IPS-18a (cell line): ENCODE results near the gene PATJ.
"Not testable (repeated sequence)": the region's sequence is repeated elsewhere in the genome, so short reads cannot be mapped to it uniquely, and the experiment has no call there.

ENCODE experiments used
- H3K27ac ChIP-seq: one replicate; pipeline ENCODE4 v1.5.1; 2013; ENCODE audit warnings: low read length
- H3K27me3 ChIP-seq: one replicate; pipeline ENCODE4 v1.6.1; 2013; ENCODE audit warnings: mild to moderate bottlenecking, low read length; ENCODE audit not compliant: control insufficient read depth, insufficient read depth
- H3K36me3 ChIP-seq: one replicate; pipeline ENCODE4 v1.6.1; 2013; ENCODE audit warnings: low read depth, low read length; ENCODE audit not compliant: control insufficient read depth
- H3K4me1 ChIP-seq: one replicate; pipeline ENCODE4 v1.6.1; 2013; ENCODE audit warnings: low read depth, low read length; ENCODE audit not compliant: control insufficient read depth
- H3K4me3 ChIP-seq: one replicate; pipeline ENCODE4 v1.5.1; 2013; ENCODE audit warnings: low read length
- H3K9ac ChIP-seq: one replicate; pipeline ENCODE4 v1.6.1; 2013; ENCODE audit warnings: mild to moderate bottlenecking, low read length, moderate library complexity
- H3K9me3 ChIP-seq: one replicate; pipeline ENCODE4 v1.6.1; 2013; ENCODE audit warnings: low read depth, low read length; ENCODE audit not compliant: control insufficient read depth

PATJ gene

DNA sequence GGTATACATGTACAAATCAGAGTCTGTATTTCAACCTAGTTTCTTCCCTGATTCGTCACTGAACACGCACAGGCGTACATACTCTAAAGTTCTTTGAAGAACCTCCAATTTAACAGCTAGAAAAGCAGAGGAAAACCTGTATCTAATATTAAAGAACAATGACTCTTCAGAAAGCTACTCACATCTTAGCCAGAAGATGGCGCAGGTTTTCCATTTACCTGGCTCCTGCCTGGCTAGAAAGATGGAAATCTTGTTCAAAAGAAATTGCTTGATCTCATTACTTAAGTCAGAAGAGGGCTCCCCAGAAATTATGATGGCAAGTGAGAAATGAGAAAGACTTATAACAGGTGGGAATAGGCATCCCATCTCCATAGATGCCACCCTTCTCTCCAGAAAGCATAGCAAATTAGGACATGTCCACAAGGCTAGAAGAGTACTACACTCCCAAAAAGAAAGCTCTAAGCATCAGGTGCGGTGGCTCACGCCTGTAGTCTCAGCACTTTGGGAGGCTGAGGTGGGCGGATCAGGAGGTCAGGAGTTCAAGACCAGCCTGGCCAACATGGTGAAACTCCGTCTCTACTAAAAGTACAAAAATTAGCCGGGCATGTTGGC lies 433.4 kb downstream of the PATJ start:
- Histone ChIP-seq H3K27me3 (no peaks in the 10 kb centered on the region), H3K9ac (no peak overlapping the region), H3K4me3 (no peak overlapping the region), H3K9me3 (no peaks in the 10 kb centered on the region), H3K4me1 (peaks cover 25% of the 10 kb centered on the region), H3K27ac (no peak overlapping the region), H3K36me3 (no peaks in the 10 kb centered on the region)

DNA sequence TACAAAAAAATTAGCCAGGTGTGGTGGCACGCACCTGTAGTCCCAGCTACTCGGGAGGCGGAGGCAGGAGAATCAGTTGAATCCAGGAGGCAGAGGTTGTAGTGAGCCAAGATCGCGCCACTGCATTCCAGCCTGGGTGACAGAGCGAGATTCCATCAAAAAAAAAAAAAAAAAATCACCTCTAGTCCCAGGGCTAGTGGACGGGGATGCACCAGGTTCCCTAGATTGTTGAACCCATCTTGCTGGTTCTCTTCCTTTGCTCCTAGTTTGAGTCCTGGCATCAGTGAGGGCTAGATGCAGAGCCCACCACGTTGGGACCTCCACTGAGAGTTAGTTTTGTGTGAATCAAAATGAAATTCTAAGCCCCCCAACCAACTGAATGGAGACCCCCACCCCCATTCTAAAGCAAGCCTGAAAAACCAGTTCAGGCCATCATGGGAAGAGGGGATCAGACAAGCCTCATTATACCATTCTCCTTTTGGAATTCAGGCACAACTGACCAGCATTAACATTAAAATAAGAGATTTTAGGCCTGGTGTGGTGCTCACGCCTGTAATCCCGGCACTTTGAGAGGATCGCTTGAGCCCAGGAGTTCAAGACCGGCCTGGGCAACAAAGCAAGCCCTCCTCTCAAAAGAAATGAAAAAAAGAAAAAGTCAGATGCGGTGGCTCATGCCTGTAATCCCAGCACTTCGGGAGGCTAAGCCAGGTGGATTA lies 434.5 kb downstream of the PATJ start:
- Histone ChIP-seq H3K36me3 (no peaks in the 10 kb centered on the region), H3K9me3 (no peaks in the 10 kb centered on the region), H3K27ac (no peak overlapping the region), H3K4me3 (no peak overlapping the region), H3K27me3 (no peaks in the 10 kb centered on the region), H3K4me1 (peaks cover 35% of the 10 kb centered on the region), H3K9ac (no peak overlapping the region)

- Histone ChIP-seq H3K27ac (no peak overlapping the region), H3K9ac (no peak overlapping the region), H3K4me3 (no peak overlapping the region), H3K36me3 (no peaks in the 10 kb centered on the region), H3K9me3 (no peaks in the 10 kb centered on the region), H3K27me3 (no peaks in the 10 kb centered on the region), H3K4me1 (peaks cover 44% of the 10 kb centered on the region)
Observed at GRCh38 chr1:62177621-62178020, 435.3 kb downstream of the PATJ start.

GRCh38 chr1:62178372-62178771 lies 436.1 kb downstream of the PATJ start:
- no peaks in the 10 kb centered on the region for H3K9me3 ChIP-seq
- H3K4me1 ChIP-seq, result peaks cover 51% of the 10 kb centered on the region
- H3K27me3 ChIP-seq, result no peaks in the 10 kb centered on the region
- H3K9ac ChIP-seq, result no peak overlapping the region
- H3K27ac ChIP-seq, result no peak overlapping the region
- no peak overlapping the region for H3K4me3 ChIP-seq
- no peaks in the 10 kb centered on the region for H3K36me3 ChIP-seq

- H3K36me3 ChIP-seq, H3K4me3 ChIP-seq, H3K27me3 ChIP-seq, H3K27ac ChIP-seq, H3K9ac ChIP-seq, H3K9me3 ChIP-seq: not testable (repeated sequence)
- H3K4me1 ChIP-seq, result peaks cover 48% of the 10 kb centered on the region
Observed at GRCh38 chr1:62180054-62180453, 437.8 kb downstream of the PATJ start.

GRCh38 chr1:62180639-62181038 lies 438.4 kb downstream of the PATJ start:
- Histone ChIP-seq H3K9me3 (no peaks in the 10 kb centered on the region), H3K4me1 (peaks cover 47% of the 10 kb centered on the region), H3K4me3 (peak overlapping the region; percentile 43), H3K27me3 (no peaks in the 10 kb centered on the region), H3K9ac (no peak overlapping the region), H3K36me3 (no peaks in the 10 kb centered on the region), H3K27ac (peak overlapping the region; percentile 21)

- peak overlapping the region; percentile 43 for H3K4me3 ChIP-seq
- peaks cover 47% of the 10 kb centered on the region for H3K4me1 ChIP-seq
- H3K36me3 ChIP-seq, result no peaks in the 10 kb centered on the region
- no peaks in the 10 kb centered on the region for H3K9me3 ChIP-seq
- H3K27ac ChIP-seq, result no peak overlapping the region
- H3K27me3 ChIP-seq, result no peaks in the 10 kb centered on the region
- H3K9ac ChIP-seq, result peak overlapping the region; percentile 49
Observed at GRCh38 chr1:62181532-62181931, 439.3 kb downstream of the PATJ start.

GRCh38 chr1:62182157-62182556 lies 439.9 kb downstream of the PATJ start:
- Histone ChIP-seq H3K4me3 (peak overlapping the region; percentile 43), H3K27ac (peak overlapping the region; percentile 21), H3K9ac (peak overlapping the region; percentile 49), H3K4me1 (peaks cover 47% of the 10 kb centered on the region)
- H3K9me3 ChIP-seq, H3K27me3 ChIP-seq, H3K36me3 ChIP-seq: not testable (repeated sequence)

DNA sequence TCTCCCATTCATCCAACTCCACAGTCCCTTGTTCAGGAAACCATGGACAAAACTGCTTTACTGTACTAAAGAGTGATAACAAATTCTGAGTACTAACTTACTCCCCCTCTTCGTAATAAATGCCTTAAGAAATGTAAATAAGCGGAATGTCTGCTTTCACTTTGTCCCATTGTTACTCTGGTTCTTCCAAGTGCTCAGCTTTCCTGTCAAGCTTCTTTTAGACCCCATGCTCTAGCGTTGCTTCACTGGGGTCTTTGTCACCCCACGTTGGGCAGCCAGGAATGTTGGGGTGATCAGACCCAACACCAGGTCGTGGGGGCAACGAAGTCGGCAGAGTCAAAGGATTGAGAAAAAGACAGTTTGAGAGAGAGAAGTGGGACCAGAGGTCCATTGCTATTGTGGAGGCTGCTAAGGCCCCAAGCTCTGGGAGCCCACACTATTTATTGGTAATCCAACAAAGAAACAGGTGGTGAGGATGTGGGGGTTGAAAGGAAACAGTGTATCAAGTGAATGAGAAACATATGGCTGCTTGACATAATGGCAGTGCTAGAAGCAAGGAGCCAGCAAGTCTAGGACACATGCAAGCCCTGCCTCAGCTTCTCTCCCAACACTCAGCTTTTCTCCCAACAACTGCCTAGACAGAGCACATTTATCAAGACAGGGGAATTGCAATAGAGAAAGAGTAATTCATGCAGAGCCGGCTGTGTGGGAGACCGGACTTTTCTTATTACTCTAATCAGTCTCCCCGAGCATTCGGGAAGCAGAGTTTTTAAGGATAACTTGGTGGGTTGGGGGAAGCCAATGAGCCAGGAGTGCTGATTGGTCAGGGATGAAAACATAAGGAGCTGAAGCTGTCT lies 441.1 kb downstream of the PATJ start:
- H3K27ac ChIP-seq, result peak overlapping the region; percentile 69
- peaks cover 37% of the 10 kb centered on the region for H3K4me1 ChIP-seq
- H3K4me3 ChIP-seq, result peak overlapping the region; percentile 15
- not testable (repeated sequence) for H3K27me3 ChIP-seq, H3K36me3 ChIP-seq, H3K9me3 ChIP-seq
- peak overlapping the region; percentile 49 for H3K9ac ChIP-seq

DNA sequence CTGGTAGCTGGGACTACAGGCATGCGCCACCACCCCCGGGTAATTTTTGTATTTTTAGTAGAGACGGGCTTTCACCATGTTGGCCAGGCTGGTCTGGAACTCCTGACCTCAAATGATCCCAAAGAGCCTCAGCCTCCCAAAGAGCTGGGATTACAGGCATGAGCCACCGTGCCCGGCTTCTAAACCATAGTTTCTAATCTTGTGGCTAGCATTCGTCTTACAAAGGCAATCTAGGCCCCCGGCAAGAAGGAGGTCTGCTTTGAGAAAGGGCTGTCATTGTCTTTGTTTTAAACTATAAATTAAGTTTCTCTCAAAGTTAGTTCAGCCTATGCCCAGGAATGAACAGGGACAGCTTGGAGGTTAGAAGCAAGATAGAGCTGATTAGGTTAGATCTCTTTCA lies 442.1 kb downstream of the PATJ start:
- peaks cover 34% of the 10 kb centered on the region for H3K4me1 ChIP-seq
- no peaks in the 10 kb centered on the region for H3K27me3 ChIP-seq
- H3K9ac ChIP-seq, result no peak overlapping the region
- H3K36me3 ChIP-seq, result no peaks in the 10 kb centered on the region
- no peaks in the 10 kb centered on the region for H3K9me3 ChIP-seq
- no peak overlapping the region for H3K27ac ChIP-seq
- no peak overlapping the region for H3K4me3 ChIP-seq

GRCh38 chr1:62185233-62185632 lies 443.0 kb downstream of the PATJ start:
- peaks cover 31% of the 10 kb centered on the region for H3K4me1 ChIP-seq
- not testable (repeated sequence) for H3K27me3 ChIP-seq, H3K9me3 ChIP-seq, H3K9ac ChIP-seq, H3K4me3 ChIP-seq, H3K36me3 ChIP-seq, H3K27ac ChIP-seq
